Erythroblast (primary cell): ENCODE results near the gene CHTF8.

Experiments used
- GATA1 ChIP-seq: IDR thresholded peaks from 2 replicates; pipeline ENCODE4 v1.6.1; 2011; ENCODE audit warnings: low read depth, mild to moderate bottlenecking, control low read depth, low read length, moderate library complexity
- POLR2A ChIP-seq: IDR thresholded peaks from 2 replicates; pipeline ENCODE4 v1.6.1; 2011; ENCODE audit warnings: mild to moderate bottlenecking, low read length

DNA sequence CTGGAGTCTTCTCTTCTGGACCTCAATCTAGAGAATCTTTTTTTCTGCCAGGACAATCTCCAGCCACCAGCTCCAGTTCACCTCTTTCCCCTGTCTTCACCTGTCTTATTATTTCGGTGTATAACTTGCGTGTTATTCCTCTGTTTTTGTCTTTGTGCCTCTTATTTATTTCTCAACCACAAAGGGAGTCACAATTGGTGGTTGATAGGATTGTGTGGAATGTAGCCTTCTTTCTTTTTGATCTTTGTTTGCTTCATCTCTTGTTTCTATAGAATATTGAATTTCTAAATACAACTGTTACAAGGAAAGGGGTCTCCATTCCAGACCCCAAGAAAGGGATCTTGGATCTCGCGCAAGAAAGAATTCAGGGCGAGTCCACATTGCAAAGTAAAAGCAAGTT, 62.9 kb downstream of the CHTF8 start:
- TF ChIP-seq POLR2A (no peak), GATA1 (no peak)
